HS-27A (cell line): Measurements from ENCODE around the gene MEIKIN.
A peak's percentile ranks its signal among the peaks of the same experiment; 100 is the strongest.
"Not testable (repeated sequence)": the region's sequence is repeated elsewhere in the genome, so short reads cannot be mapped to it uniquely, and the experiment has no call there.

ENCODE experiments used
- DNase-seq: peaks from one replicate; pipeline ENCODE4 v3.0.0-alpha.2; 2012; ENCODE audit warnings: low read depth, missing footprints

Gene MEIKIN

DNA sequence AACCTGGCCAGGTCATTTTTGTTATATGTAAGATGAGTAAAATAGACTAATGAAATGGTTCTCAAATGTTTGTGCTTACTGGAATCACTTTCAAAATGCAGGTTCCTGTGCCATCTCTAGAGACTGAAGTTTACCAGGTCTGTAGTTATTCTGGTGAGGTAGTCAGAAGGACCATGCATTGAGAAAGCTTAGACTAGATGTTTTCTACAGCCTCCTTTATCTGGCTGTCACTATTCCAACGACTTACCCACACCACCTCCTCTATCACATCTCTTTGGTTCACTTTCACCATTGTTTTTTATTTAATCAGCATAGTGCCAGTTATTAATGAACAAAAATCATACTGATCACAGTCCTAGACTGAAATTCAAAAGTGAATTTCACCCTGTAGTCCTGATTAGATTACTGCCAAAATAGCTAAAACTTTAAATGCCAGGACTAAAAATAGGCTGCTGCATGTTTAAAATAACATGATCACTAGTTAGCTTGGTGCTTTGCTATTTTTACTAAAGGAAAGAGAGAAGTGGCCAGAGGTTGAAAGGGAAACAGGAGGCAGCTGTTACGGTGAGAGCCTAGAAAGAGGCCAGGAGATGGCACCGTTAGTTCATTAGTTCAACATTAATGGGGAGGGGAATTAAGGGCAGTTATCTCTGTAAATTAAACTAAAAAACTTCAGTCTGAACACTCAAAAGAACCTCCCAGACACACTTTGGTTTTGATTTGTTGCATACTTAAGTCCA, 134.8 kb downstream of the MEIKIN start:
- no peak for DNase-seq

- peak; percentile 64 for DNase-seq
Measured at GRCh38 chr5:131796793-131797693, 148.4 kb downstream of the MEIKIN start, which contains the start of gene FNIP1. FNIP1 (minus strand) TSS chr5:131797017; CDS start chr5:131796921, 96 bp downstream.

DNA sequence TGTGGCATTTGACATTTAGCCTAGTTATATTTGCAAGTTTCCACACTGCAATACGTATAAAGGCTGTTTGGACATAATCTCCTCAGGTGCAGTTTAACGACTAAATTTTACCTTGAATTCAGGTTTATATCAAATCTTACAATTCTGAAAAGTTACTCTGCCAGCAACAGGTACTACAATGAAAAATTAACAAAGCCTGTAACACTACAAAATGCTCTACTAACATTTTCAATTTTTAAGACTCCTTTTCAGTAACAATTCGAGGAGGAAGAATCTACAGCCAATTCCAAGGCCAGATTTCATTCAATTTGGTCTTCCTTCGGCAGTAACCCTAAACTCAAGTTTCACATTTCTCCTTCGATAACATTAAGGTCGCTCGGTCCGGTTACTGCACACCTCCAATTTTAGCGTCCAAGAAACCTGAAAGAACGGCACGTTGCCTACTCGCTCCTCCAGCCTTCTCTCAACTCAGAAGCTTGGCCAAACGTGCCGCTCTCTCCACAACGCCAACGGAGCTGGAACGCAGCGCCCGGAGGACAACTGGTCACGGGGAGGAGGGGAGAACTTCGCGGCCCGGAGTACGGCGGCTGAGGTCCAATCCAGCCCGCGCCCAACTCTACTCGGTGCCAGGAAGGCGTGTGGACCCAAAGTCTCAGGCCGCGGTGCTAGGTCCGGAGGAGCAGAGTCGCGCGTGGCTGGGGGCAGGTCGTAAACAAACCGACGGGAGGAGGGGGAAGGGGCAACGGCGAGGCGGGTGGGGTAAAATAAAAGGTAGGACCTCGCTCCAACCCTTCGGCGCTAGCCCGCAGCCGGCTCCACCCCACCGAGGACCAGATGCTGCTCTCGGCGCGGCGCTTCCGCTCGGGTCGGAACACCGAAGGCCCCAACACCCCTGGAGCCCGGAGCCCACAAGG, 149.3 kb downstream of the MEIKIN start:
- no peak for DNase-seq

- no peak for DNase-seq
Measured at GRCh38 chr5:131795228-131795627, 150.2 kb downstream of the MEIKIN start.

- no peak for DNase-seq
Measured at GRCh38 chr5:131794586-131794985, 150.9 kb downstream of the MEIKIN start.

DNA sequence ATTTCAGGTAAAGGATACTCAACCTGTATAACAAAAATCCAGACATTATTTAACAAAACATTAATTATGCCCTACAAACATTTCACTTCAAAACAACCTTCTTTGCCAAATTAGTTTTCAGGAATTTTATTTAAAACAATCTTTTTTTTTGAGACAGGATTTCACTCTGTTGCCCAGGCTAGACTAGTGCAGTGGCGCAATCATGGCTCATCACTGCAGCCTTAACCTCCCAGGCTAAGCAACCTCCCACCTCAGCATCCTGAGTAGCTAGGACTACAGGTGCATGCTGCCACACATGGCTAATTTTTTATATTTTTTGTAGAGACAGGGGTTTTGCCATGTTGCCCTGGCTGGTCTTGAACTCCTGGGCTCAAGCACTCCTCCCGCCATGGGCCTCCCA, 152.6 kb downstream of the MEIKIN start:
- DNase-seq: no peak

- no peak for DNase-seq
Measured at GRCh38 chr5:131791866-131792265, 153.6 kb downstream of the MEIKIN start.

DNA sequence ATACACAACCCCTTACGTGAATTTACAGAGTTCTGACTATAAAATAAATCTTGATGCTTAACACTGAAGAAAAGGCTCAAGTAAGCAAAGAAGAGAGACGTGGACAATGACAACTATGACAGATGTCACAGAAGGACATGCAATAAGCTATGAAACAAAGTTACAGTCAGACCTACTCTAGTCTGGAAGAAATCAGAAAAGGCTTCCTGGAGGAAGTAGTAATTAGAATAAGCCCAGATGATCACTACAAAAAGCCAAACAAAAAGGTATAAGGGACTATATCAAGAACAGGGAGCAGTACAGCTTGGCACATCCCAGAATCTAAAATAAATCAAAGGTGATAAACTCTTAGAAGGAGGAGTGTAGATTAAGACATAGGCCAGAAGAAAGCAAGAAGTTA, 154.9 kb downstream of the MEIKIN start:
- DNase-seq: no peak

DNA sequence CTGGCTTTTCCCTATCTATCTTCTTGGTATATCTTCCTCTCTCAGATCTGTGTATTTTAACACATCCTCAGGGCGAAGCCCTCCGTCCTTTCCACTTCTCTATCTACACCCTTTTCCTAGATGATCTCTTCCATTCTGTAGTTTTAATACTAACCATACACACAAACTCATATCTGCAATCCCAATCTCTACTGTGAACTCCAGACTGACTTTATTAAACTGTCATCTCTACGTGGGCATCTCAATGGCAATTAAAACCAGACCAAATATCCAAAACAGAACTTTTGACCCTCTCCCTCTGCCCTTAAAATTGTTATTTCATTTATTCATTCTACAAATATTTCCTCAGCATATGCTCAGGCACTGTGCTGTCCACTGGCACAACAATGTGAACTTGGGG, 155.7 kb downstream of the MEIKIN start:
- no peak for DNase-seq

DNA sequence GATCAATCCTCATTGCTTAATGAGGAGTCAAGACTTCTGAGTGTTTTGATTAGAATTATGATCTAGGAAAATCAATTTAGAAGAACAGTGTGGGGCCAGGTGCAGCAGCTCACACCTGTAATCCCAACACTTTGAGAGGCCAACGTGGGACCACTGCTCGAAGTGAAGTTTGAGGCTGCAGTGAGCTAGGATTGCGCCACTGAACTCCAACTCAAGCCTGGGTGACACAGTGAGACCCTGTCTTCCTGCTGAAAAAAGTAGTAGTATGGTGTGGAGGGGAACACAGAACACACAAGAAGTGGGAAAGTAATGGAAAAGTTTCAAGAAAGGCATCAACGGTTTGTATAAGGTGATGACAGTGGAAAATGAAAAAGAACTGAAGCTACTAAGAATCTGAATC, 157.7 kb downstream of the MEIKIN start:
- no peak for DNase-seq

DNA sequence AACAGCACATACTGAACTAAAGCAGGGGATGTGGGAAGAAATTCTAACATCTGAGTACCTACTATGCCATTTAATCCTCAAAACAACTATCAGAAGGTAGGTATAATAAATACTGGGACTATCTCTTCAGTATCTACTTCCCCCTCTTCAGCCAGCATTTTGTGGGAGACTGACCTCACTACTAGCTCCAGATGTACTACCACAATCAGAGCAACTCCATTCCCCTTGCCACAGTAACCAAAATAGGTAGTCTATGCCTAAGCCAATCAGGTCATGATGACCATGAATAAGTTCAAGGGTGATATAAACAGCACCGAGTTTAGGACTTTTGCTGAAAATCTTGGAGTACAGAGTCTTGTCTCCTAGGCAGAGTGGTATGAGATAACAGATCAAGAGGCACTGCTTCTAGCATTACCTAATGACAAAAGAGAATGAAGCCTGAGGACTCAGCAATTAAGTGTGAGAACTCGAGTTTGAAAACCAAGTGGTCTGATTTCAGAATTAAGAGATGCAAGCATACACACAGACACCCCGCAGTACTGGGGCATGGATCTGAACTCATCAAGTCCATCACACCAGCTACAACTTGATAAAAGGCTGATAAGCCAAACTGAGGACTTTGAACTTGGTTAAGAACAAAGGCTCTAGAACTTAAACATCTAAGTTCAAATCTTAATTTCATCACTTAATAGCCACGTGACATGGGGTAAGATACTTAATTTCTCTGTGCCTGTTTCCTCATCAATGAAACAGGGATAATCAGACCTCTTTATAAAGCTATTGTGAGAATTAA, 158.4 kb downstream of the MEIKIN start:
- no peak for DNase-seq

DNA sequence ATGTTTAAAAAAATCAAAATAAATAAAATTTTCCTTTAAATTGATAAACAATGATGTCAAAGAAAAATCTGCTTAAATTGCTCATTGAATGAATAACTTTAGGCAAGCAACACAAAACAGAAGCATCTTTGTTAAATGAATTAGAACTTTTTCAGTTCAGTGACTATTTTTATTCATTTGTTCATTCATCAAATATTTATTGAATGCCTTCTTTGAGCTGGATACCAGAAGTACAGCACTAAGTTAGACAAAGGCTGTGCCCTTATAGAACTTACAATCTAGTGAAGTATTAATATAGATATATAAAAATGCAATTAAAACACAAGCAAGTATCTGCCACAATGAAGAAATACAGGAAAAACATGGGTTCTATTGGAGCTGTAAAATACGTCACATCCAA, 159.4 kb downstream of the MEIKIN start:
- DNase-seq: no peak

- DNase-seq: no peak
Measured at GRCh38 chr5:131783874-131784273, 161.6 kb downstream of the MEIKIN start.

- DNase-seq: no peak
Measured at GRCh38 chr5:131783357-131783756, 162.1 kb downstream of the MEIKIN start.

GRCh38 chr5:131782717-131783116, 162.7 kb downstream of the MEIKIN start:
- DNase-seq: no peak

GRCh38 chr5:131778141-131778540, 167.3 kb downstream of the MEIKIN start:
- not testable (repeated sequence) for DNase-seq

- DNase-seq: no peak
Measured at GRCh38 chr5:131776450-131776849, 169.0 kb downstream of the MEIKIN start.

GRCh38 chr5:131774652-131775367, 170.7 kb downstream of the MEIKIN start:
- DNase-seq: no peak

- DNase-seq: no peak
Measured at GRCh38 chr5:131773805-131774204, 171.7 kb downstream of the MEIKIN start.

DNA sequence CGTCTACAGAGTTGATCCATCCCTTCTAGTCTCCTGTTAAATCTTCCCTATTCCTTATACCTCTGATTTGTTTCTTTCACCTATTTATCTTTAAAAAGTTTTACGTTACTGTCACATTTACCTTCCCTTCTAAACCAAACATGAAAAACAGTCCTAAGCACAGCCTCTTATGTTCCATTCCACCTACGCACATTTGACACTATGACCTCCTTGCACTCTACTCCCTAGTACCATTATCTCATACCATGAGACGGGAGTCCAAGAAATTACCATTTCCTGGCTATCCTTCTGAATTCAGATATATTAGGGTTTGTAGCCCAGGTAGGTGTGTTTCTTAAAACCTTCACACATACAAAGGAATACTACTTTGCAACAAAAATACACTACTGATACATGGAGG, 173.8 kb downstream of the MEIKIN start:
- DNase-seq: no peak

DNA sequence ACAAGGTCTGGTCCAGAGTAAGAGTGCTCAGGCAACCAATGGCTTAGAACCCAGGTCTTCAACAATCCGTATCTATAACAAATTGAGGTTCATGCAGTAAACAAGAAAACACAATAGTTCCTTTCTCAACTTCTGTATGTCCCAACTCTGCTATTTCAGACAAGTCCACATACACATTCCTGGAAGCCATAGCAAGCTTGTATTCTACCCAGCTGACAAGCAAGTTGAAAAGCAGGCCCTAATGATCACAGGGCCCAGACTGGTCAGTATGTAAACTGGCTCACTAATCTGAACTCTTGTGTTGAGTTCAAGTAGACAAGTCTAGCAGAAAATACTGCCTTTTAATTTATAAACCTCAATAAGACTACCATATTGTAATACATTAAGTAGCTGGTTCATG, 175.5 kb downstream of the MEIKIN start:
- DNase-seq: no peak
